DND-41 (cell line): ENCODE results near the gene ADI1.

Experiments used
- ATAC-seq: fragments of 200-7000 bp; cut with Tn5 transposase; 3 replicates; pipeline ENCODE4 v1.9.1; 2021; ENCODE audit warnings: low read depth; ENCODE audit not compliant: insufficient read depth
- DNase-seq: peaks from one replicate; pipeline ENCODE4 v3.0.0-alpha.2; 2020
- H2AFZ ChIP-seq: 2 replicates; pipeline ENCODE4 v1.6.0; 2012; ENCODE audit warnings: low read depth, low read length
- H3K27ac ChIP-seq: 2 replicates; pipeline ENCODE4 v1.5.1; 2012; ENCODE audit warnings: low read length, inconsistent platforms
- H3K27me3 ChIP-seq: fragments of 200-600 bp; sonication (generic); 2 replicates; pipeline ENCODE4 v1.6.0; 2012; ENCODE audit warnings: low read length, mild to moderate bottlenecking, inconsistent platforms; ENCODE audit not compliant: insufficient read depth, poor library complexity
- H3K36me3 ChIP-seq: 2 replicates; pipeline ENCODE4 v1.5.1; 2012; ENCODE audit warnings: low read length, inconsistent platforms; ENCODE audit not compliant: insufficient read depth
- H3K4me1 ChIP-seq: 2 replicates; pipeline ENCODE4 v1.5.1; 2012; ENCODE audit warnings: mild to moderate bottlenecking, low read length; ENCODE audit not compliant: insufficient read depth
- H3K4me2 ChIP-seq: 2 replicates; pipeline ENCODE4 v1.6.0; 2012; ENCODE audit warnings: mild to moderate bottlenecking, moderate library complexity, low read length, inconsistent platforms; ENCODE audit not compliant: insufficient read depth
- H3K4me3 ChIP-seq, 2 experiments: fragments of 200-600 bp in 1 of 2; shearing (Covaris generic) in 1 of 2; 2 replicates each; pipeline ENCODE4 v1.5.1; 2012 to 2016; ENCODE audit warnings: inconsistent platforms in 2 of 2, low read length in 2 of 2, mild to moderate bottlenecking in 2 of 2, low read depth in 1 of 2, moderate library complexity in 1 of 2
- H3K79me2 ChIP-seq: 2 replicates; pipeline ENCODE4 v1.6.0; 2012; ENCODE audit warnings: low read length, inconsistent platforms; ENCODE audit not compliant: insufficient read depth
- H3K9ac ChIP-seq: 2 replicates; pipeline ENCODE4 v1.6.0; 2012; ENCODE audit warnings: low read depth, mild to moderate bottlenecking, inconsistent platforms, low read length, moderate library complexity
- H3K9me3 ChIP-seq: 2 replicates; pipeline ENCODE4 v1.5.1; 2012; ENCODE audit warnings: low read length, moderate library complexity, mild to moderate bottlenecking, inconsistent platforms; ENCODE audit not compliant: insufficient read depth, severe bottlenecking
- H4K20me1 ChIP-seq: 2 replicates; pipeline ENCODE4 v1.6.0; 2012; ENCODE audit warnings: low read length; ENCODE audit not compliant: insufficient read depth
- EZH2 ChIP-seq: IDR thresholded peaks from 3 replicates; pipeline ENCODE4 v1.6.1; 2012; ENCODE audit warnings: borderline replicate concordance, low read depth, mild to moderate bottlenecking, moderate library complexity, low read length, inconsistent platforms; ENCODE audit not compliant: severe bottlenecking
- TF ChIP-seq, protein P1 (sequence below): IDR thresholded peaks from 2 replicates; pipeline ENCODE4 v1.5.1; 2012; ENCODE audit warnings: borderline replicate concordance, low read length, moderate library complexity, mild to moderate bottlenecking; ENCODE audit not compliant: poor library complexity, severe bottlenecking; ENCODE audit errors: extremely low read depth

Gene ADI1

GRCh38 chr2:3481736-3482362 is 37.5 kb downstream of the ADI1 start:
- Histone ChIP-seq H3K36me3 (peaks cover 32% of the 10 kb centered on the region), H4K20me1 (peaks cover 2% of the 10 kb centered on the region; the same call in 1 of the 2 replicates), H2AFZ (no peak overlapping the region), H3K4me2 (no peak overlapping the region), H3K9ac (no peak overlapping the region), H3K27ac (no peak overlapping the region), H3K4me1 (no peaks in the 10 kb centered on the region), H3K79me2 (no peaks in the 10 kb centered on the region), H3K4me3 (no peak overlapping the region), H3K27me3 (no peaks in the 10 kb centered on the region), H3K9me3 (no peaks in the 10 kb centered on the region)
- ATAC-seq (no peak), DNase-seq (no peak)
- TF ChIP-seq, protein P1, sequence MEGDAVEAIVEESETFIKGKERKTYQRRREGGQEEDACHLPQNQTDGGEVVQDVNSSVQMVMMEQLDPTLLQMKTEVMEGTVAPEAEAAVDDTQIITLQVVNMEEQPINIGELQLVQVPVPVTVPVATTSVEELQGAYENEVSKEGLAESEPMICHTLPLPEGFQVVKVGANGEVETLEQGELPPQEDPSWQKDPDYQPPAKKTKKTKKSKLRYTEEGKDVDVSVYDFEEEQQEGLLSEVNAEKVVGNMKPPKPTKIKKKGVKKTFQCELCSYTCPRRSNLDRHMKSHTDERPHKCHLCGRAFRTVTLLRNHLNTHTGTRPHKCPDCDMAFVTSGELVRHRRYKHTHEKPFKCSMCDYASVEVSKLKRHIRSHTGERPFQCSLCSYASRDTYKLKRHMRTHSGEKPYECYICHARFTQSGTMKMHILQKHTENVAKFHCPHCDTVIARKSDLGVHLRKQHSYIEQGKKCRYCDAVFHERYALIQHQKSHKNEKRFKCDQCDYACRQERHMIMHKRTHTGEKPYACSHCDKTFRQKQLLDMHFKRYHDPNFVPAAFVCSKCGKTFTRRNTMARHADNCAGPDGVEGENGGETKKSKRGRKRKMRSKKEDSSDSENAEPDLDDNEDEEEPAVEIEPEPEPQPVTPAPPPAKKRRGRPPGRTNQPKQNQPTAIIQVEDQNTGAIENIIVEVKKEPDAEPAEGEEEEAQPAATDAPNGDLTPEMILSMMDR = no peak
- TF ChIP-seq EZH2 = no peak

- Histone ChIP-seq H3K27me3 (no peaks in the 10 kb centered on the region), H3K36me3 (peaks cover 34% of the 10 kb centered on the region), H3K9ac (no peak overlapping the region), H4K20me1 (peaks cover 2% of the 10 kb centered on the region; the same call in 1 of the 2 replicates), H3K4me3 (no peak overlapping the region), H3K4me2 (no peak overlapping the region), H2AFZ (no peak overlapping the region), H3K9me3 (no peaks in the 10 kb centered on the region), H3K79me2 (no peaks in the 10 kb centered on the region), H3K27ac (no peak overlapping the region), H3K4me1 (no peaks in the 10 kb centered on the region)
- ATAC-seq (no peak), DNase-seq (no peak)
- TF ChIP-seq, protein P1 = no peak
- no peak for TF ChIP-seq EZH2
Observed at GRCh38 chr2:3481011-3481400, 38.3 kb downstream of the ADI1 start.

DNA sequence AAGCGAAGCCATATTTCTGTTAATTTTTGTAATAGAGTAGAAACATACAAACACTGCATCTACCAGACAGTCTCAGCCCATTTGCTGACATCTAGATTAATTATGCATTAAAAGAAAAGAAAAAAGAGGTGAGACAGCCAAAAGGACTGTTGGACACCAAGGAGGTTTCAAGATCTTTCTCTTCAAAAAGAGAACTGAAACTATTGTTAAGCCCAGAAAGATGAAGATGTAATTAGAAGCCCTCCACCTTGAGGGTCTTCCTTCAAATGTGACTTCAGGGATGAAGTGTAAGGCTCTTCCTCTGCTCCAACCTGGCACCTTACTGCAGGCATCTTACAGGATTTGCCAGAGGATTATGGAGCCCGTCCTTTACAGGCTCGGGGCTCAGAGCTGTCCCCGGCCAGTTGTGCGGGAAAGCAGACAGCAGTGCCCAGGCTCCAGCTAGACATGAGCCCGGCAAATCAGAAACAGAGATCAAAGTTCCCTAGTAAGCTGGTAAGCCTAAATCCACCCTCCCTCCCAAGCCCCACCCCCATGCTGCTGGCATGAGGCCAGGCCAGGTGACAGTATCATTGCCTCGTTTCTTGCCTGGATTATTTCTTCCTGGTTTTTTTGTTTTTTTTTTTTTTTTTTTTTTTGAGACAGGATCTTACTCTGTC is 38.9 kb downstream of the ADI1 start:
- Histone ChIP-seq H3K27me3 (no peaks in the 10 kb centered on the region), H4K20me1 (peaks cover 2% of the 10 kb centered on the region; the same call in 1 of the 2 replicates), H3K4me2 (no peak overlapping the region), H3K9me3 (no peaks in the 10 kb centered on the region), H3K27ac (no peak overlapping the region), H3K36me3 (peaks cover 36% of the 10 kb centered on the region), H3K4me3 (no peak overlapping the region), H3K4me1 (no peaks in the 10 kb centered on the region), H3K79me2 (no peaks in the 10 kb centered on the region), H2AFZ (no peak overlapping the region), H3K9ac (no peak overlapping the region)
- DNase-seq (no peak), ATAC-seq (no peak)
- TF ChIP-seq, protein P1 = no peak
- no peak for TF ChIP-seq EZH2
